Activated naive CD4-positive, alpha-beta T cell treated with anti-CD3 and anti-CD28 coated beads, Interleukin-2, amount 10 ng/mL, durations not matched to agents 7 days and 5 days (primary cell): Measurements from ENCODE around the gene MEX3A.
"Not testable (repeated sequence)": the region's sequence is repeated elsewhere in the genome, so short reads cannot be mapped to it uniquely, and the experiment has no call there.

Experiments
- CTCF ChIA-PET: fragments of 350-600 bp; sonication (Branson Sonifier 250); formaldehyde crosslinking; loops from one replicate; lab custom pipeline; 2021; ENCODE audit warnings: antibody characterized with exemption; lab: Charles Lee
- DNase-seq: peaks from one replicate; pipeline ENCODE4 v3.0.0-alpha.2; 2020
- H3K27ac Mint-ChIP-seq: one replicate; pipeline ENCODE4 v1.8.0; 2021; ENCODE audit warnings: mild to moderate bottlenecking, moderate library complexity, mixed read lengths
- H3K27me3 Mint-ChIP-seq: one replicate; pipeline ENCODE4 v1.8.0; 2021; ENCODE audit warnings: mild to moderate bottlenecking, mixed read lengths
- H3K36me3 Mint-ChIP-seq: one replicate; pipeline ENCODE4 v1.8.0; 2021; ENCODE audit warnings: mixed read lengths
- H3K4me1 Mint-ChIP-seq: one replicate; pipeline ENCODE4 v1.8.0; 2021; ENCODE audit warnings: mixed read lengths
- H3K4me3 Mint-ChIP-seq: one replicate; pipeline ENCODE4 v1.8.0; 2021; ENCODE audit warnings: mild to moderate bottlenecking, moderate library complexity, mixed read lengths
- H3K9me3 Mint-ChIP-seq: one replicate; pipeline ENCODE4 v1.8.0; 2021; ENCODE audit warnings: mixed read lengths

The MEX3A gene

GRCh38 chr1:156082309-156083091 is at the start of gene MEX3A:
MEX3A (minus strand) TSS chr1:156082465; CDS start chr1:156081998, 467 bp downstream.
- no peaks in the 10 kb centered on the region for H3K36me3 Mint-ChIP-seq
- peaks cover 100% of the 10 kb centered on the region for H3K27me3 Mint-ChIP-seq
- H3K4me3 Mint-ChIP-seq, result peak within 1 kb of the TSS; percentile 75
- H3K9me3 Mint-ChIP-seq, result no peaks in the 10 kb centered on the region
- peaks cover 7% of the 10 kb centered on the region for H3K4me1 Mint-ChIP-seq
- peak; percentile 78 for DNase-seq
- CTCF ChIA-PET, result interaction anchor here (1.4 to 1.5 kb wide), 2 partner anchors 16 to 47 kb away, joined by 3 to 6 read pairs; no protein-coding TSS in a partner anchor
- no peak within 1 kb of the TSS for H3K27ac Mint-ChIP-seq

- H3K27me3 Mint-ChIP-seq, result peaks cover 49% of the 10 kb centered on the region
- no peak for DNase-seq
- H3K9me3 Mint-ChIP-seq, result no peaks in the 10 kb centered on the region
- no peak overlapping the region for H3K4me3 Mint-ChIP-seq
- peaks cover 45% of the 10 kb centered on the region for H3K4me1 Mint-ChIP-seq
- CTCF ChIA-PET, result interaction anchor here (0.9 to 13.8 kb wide), 15 partner anchors 9 to 361 kb away, joined by 3 to 668 read pairs (median 5); partner anchors contain the start of genes LMNA and MEX3A
- H3K36me3 Mint-ChIP-seq, result no peaks in the 10 kb centered on the region
- H3K27ac Mint-ChIP-seq, result no peak overlapping the region
Measured at GRCh38 chr1:156130578-156130942, 48.3 kb upstream of the MEX3A start.

- H3K36me3 Mint-ChIP-seq, result no peaks in the 10 kb centered on the region
- H3K27ac Mint-ChIP-seq, result no peak overlapping the region
- peaks cover 54% of the 10 kb centered on the region for H3K27me3 Mint-ChIP-seq
- CTCF ChIA-PET, result interaction anchor here (0.5 to 13.8 kb wide), 19 partner anchors 9 to 360 kb away, joined by 3 to 668 read pairs (median 5); partner anchors contain the start of genes LMNA and MEX3A
- H3K4me1 Mint-ChIP-seq, result peaks cover 51% of the 10 kb centered on the region
- H3K4me3 Mint-ChIP-seq, result no peak overlapping the region
- peak; percentile 87 for DNase-seq
- H3K9me3 Mint-ChIP-seq, result no peaks in the 10 kb centered on the region
Measured at GRCh38 chr1:156129687-156130577, 47.7 kb upstream of the MEX3A start.

- no peak overlapping the region for H3K4me3 Mint-ChIP-seq
- no peak for DNase-seq
- peaks cover 57% of the 10 kb centered on the region for H3K27me3 Mint-ChIP-seq
- H3K27ac Mint-ChIP-seq, result no peak overlapping the region
- no peaks in the 10 kb centered on the region for H3K36me3 Mint-ChIP-seq
- no peaks in the 10 kb centered on the region for H3K9me3 Mint-ChIP-seq
- CTCF ChIA-PET, result interaction anchor here (0.5 to 13.8 kb wide), 21 partner anchors 8 to 322 kb away, joined by 3 to 668 read pairs (median 5); partner anchors contain the start of genes LMNA and MEX3A
- peaks cover 61% of the 10 kb centered on the region for H3K4me1 Mint-ChIP-seq
Measured at GRCh38 chr1:156128654-156129597, 46.7 kb upstream of the MEX3A start.

GRCh38 chr1:156128308-156128653 is 46.0 kb upstream of the MEX3A start:
- H3K27me3 Mint-ChIP-seq, result peaks cover 60% of the 10 kb centered on the region
- H3K4me1 Mint-ChIP-seq, result peaks cover 68% of the 10 kb centered on the region

GRCh38 chr1:156126630-156127534 is 44.6 kb upstream of the MEX3A start:
- no peaks in the 10 kb centered on the region for H3K36me3 Mint-ChIP-seq
- H3K27me3 Mint-ChIP-seq, result peaks cover 71% of the 10 kb centered on the region
- H3K4me1 Mint-ChIP-seq, result peaks cover 77% of the 10 kb centered on the region
- H3K9me3 Mint-ChIP-seq, result no peaks in the 10 kb centered on the region
- CTCF ChIA-PET, result interaction anchor here (0.5 to 13.8 kb wide), 7 partner anchors 8 to 122 kb away, joined by 3 to 668 read pairs (median 4); no protein-coding TSS in a partner anchor
- H3K4me3 Mint-ChIP-seq, result peak overlapping the region; percentile 0
- H3K27ac Mint-ChIP-seq, result peak overlapping the region; percentile 65
- DNase-seq, result peak; percentile 88

More at GRCh38 chr1:156128308-156128653, 46.0 kb upstream of the MEX3A start:
- Mint-ChIP-seq H3K9me3 (no peaks in the 10 kb centered on the region), H3K36me3 (no peaks in the 10 kb centered on the region), H3K27ac (no peak overlapping the region), H3K4me3 (no peak overlapping the region)
- no peak for DNase-seq
- CTCF ChIA-PET, result interaction anchor here (1.0 to 13.8 kb wide), 11 partner anchors 8 to 191 kb away, joined by 3 to 668 read pairs (median 4); no protein-coding TSS in a partner anchor

GRCh38 chr1:156126043-156126629 is 43.9 kb upstream of the MEX3A start:
- H3K9me3 Mint-ChIP-seq, result no peaks in the 10 kb centered on the region

GRCh38 chr1:156125544-156125943 is 43.3 kb upstream of the MEX3A start:
- H3K27me3 Mint-ChIP-seq, result peaks cover 82% of the 10 kb centered on the region
- H3K9me3 Mint-ChIP-seq, DNase-seq, H3K36me3 Mint-ChIP-seq, H3K27ac Mint-ChIP-seq, H3K4me3 Mint-ChIP-seq: not testable (repeated sequence)
- peaks cover 77% of the 10 kb centered on the region for H3K4me1 Mint-ChIP-seq
- CTCF ChIA-PET, result interaction anchor here (1.1 to 13.8 kb wide), 3 partner anchors 10 to 31 kb away, joined by 4 to 668 read pairs (median 7); no protein-coding TSS in a partner anchor

More at GRCh38 chr1:156126043-156126629, 43.9 kb upstream of the MEX3A start:
- no peaks in the 10 kb centered on the region for H3K36me3 Mint-ChIP-seq
- peaks cover 78% of the 10 kb centered on the region for H3K27me3 Mint-ChIP-seq
- H3K4me1 Mint-ChIP-seq, result peaks cover 77% of the 10 kb centered on the region
- CTCF ChIA-PET, result interaction anchor here (1.1 to 13.8 kb wide), 4 partner anchors 7 to 31 kb away, joined by 4 to 668 read pairs (median 6); no protein-coding TSS in a partner anchor
- H3K4me3 Mint-ChIP-seq, result no peak overlapping the region
- no peak overlapping the region for H3K27ac Mint-ChIP-seq
- DNase-seq, result peak; percentile 62

- Mint-ChIP-seq H3K27me3 (peaks cover 82% of the 10 kb centered on the region), H3K4me1 (peaks cover 76% of the 10 kb centered on the region), H3K27ac (peak overlapping the region; percentile 69), H3K36me3 (no peaks in the 10 kb centered on the region), H3K4me3 (no peak overlapping the region), H3K9me3 (no peaks in the 10 kb centered on the region)
- peak; percentile 31 for DNase-seq
- CTCF ChIA-PET, result interaction anchor here (2.0 to 13.8 kb wide), 3 partner anchors 9 to 30 kb away, joined by 7 to 668 read pairs (median 17); no protein-coding TSS in a partner anchor
Measured at GRCh38 chr1:156124557-156125483, 42.6 kb upstream of the MEX3A start.

- Mint-ChIP-seq H3K36me3 (no peaks in the 10 kb centered on the region), H3K4me1 (peaks cover 65% of the 10 kb centered on the region), H3K27me3 (peaks cover 78% of the 10 kb centered on the region), H3K4me3 (no peak overlapping the region), H3K27ac (no peak overlapping the region), H3K9me3 (no peaks in the 10 kb centered on the region)
- peak; percentile 32 for DNase-seq
- CTCF ChIA-PET, result interaction anchor here (1.0 to 2.8 kb wide), 4 partner anchors 12 to 32 kb away, joined by 3 to 17 read pairs (median 5); no protein-coding TSS in a partner anchor
Measured at GRCh38 chr1:156123356-156124196, 41.3 kb upstream of the MEX3A start.
